CD4-positive, alpha-beta T cell treated with Interleukin-4 for 1 hour (primary cell): ENCODE measurements around the gene PIGC.

Experiments
- DNase-seq, 2 donors: peaks; one replicate each; pipeline ENCODE4 v3.0.0-alpha.2; 2020 to 2022

The PIGC gene

GRCh38 chr1:172397221-172397620 lies 46.6 kb downstream of the PIGC start:
- no peak for DNase-seq

- DNase-seq = no peak
These were observed 48.3 kb downstream of the PIGC start for GRCh38 chr1:172395576-172395975.

- peak in 1 of 2 donors; percentile 21 for DNase-seq
These were observed 49.1 kb downstream of the PIGC start for GRCh38 chr1:172394811-172395210.

GRCh38 chr1:172394141-172394751 lies 49.6 kb downstream of the PIGC start:
- DNase-seq = peak; percentile 78

DNA sequence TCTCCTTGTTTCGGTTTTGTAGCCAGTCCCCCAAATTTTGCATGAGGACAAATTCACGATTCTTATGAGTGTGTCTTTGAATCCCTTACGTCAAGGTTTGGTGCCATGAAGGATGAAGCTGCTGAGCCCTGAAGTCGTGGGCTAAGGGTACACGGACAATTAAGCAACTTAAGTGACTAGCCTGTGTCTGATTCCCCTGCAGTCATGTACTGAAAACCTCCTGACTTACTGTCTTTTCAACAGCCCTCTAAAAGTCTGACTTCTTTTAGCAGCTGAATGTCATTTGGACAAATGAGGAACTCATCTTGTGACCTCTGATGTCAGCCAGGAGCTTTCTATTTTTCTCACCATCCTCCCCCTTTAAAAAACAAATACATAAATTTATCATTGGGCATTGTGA lies 50.5 kb downstream of the PIGC start:
- no peak for DNase-seq

DNA sequence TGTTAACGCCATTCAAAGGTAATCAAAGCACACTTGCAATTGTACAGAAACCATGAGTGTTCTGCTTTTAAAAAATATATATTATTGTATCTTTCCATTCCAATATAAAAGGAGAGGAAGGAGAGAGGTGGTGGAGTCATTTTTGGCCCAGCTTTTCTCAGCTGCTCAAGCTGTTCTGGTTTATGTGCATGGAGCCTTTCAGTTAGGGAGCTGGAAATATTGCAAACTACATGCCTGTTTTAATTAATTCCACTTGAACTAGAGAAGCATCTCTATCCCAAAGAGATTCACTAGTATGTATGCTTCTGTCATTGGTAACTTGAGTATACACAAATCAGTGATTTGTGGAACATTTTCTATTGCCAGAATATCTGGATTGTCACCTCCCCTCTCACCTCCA lies 51.9 kb downstream of the PIGC start:
- no peak for DNase-seq
